ENCODE measurements around the gene SAMM50.

The SAMM50 gene

GRCh38 chr22:43946384-43946667 is 8.9 kb upstream of the SAMM50 start:
- DNase-seq: no peak

DNA sequence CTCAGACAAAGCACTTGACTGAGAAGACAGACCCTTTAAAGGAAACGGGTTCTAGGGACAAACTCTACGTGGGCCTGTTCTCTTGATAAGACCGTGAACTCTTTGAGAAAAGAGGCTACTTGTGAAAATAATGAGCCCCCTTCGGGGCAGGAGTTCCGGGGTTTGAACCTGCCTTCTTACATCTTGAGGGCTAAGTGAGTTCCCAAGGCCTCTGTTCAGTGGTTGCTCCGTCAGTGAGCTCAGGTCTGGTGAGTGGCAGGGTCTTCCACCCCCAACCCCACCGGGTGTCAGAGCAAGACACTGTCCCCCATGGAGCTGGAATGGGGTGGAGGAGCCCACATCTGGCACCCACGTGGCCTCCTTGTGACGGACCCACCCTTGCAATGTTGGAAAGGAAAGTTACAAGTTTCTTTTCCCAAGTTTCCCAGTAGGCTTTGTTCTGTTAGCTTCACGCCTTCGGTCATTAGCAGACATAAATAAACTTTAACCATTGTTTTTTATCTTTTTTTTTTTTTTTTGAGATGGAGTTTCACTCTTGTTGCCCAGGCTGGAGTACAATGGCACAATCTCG is 6.3 kb upstream of the SAMM50 start:
- DNase-seq: no peak

DNA sequence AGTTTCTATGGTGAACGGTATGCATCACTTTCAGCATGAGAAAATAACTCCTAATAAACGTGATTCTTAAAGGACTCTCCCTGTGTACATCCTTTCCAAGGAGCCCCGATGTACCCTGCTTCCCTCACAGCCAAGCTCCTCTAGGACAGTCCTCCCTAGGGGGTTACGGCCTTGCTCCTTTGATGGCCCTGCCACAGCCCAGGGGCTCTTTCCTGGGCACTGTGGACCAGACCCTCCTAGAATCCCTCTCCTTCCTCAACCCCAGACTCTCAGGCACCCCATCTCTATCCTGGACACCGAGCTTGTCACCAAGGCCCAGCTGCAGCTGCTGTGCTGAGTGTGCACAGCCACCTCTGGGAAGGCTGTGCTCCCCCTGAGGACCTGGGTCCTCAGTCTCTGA is 3.9 kb upstream of the SAMM50 start:
- no peak for DNase-seq

DNA sequence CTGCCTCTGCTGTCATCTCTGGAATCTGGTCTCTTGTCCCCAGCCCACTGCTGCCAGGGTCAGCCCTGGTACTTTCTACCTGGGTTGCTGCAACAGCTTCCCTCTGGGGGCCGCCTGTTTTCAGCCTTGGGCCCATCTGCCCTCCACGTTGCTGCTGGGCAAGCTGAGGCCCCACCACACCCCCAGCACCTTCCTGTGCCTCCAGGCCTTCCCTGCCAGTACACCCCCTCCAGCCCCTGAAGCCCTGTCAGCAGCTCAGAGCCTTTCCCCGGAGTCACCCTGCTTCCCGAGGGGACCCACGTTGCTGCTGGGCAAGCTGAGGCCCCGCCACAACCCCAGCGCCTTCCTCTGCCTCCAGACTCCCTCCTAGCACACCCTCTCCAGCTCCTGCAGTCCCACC is 3.3 kb upstream of the SAMM50 start:
- no peak for DNase-seq

DNA sequence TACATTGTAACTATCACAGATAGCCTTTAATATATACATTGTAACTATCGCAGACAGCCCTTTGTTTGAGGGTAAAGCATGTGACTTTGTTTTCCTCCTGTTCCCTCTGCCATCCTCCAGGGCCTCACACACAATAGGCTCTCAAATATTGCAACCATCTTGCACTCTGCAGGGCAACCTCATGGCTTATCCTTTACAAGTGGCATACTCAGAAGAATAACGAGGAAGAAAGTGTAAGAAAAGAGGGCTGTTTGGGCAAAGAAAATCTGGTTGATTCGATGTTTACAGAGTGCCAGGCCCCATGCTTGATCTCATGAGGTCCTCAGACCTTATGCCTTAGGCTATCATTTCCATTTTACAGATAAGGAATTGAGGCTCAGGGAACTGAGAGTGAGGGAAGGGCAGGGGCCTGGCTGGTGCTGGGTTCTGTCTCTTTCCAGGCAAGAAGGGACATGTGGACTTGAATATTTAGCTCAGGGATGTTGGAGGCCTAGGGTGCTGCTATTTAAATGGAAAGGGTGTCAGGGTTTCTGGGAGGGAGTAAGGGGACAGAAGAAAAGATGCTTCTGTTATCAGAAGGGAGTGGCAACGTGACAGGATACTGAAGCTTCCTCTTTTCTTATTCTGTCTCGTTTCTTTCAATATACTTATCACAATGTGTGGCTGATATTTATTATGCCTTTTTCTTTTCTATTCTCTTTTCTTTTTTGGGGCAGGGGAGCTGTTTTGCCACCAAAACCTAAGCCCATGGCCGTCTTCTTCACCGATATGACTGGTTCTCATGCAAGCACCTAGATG is 1.1 kb upstream of the SAMM50 start:
- DNase-seq: no peak

GRCh38 chr22:43955883-43956782 is 891 bp downstream of the SAMM50 start:
- no peak for DNase-seq

- DNase-seq: no peak
Observed at GRCh38 chr22:43956805-43957463, 1.7 kb downstream of the SAMM50 start.

GRCh38 chr22:43957871-43958270 is 2.6 kb downstream of the SAMM50 start:
- no peak for DNase-seq

DNA sequence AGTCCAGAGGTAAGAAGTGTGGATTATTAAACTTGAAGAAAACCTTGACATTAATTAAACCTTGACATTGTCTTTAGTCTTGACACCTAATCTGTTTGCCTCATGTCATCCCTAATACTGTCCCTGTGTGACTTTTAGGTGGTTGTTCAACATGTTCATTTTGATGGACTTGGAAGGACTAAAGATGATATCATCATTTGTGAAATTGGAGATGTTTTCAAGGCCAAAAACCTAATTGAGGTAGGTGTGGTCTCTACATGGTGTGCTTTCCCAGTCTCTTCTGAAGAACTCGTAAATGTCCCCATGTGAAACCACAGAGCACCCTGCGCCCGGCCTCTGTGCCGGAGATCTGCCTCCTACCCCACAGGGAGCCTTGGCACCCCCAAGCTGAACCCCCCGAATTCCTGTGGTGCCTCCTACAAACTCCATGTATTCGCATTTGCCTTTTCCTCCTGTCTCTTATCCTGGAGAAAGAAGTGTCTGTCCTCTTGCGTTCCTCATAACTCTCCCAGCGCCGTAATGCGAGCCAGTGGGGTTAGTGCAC is 9.1 kb downstream of the SAMM50 start:
- DNase-seq: no peak

- no peak for DNase-seq
Observed at GRCh38 chr22:43967069-43967468, 11.8 kb downstream of the SAMM50 start.

DNA sequence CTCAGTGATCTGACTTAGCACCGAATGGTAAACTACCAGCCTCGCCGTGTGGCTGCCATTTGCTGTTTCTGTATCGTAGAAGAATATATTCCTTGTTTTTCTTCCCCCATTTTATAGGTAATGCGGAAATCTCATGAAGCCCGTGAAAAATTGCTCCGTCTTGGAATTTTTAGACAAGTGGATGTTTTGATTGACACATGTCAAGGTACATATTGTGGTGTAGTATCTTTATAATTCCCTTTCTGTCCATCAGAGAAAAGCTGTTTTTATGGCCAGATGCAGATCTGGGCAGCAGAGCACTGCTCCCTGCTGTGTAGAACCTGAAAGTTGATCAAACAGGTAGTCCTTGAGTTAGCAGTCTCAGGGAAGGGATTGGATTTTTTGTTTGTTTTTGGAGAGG is 13.4 kb downstream of the SAMM50 start:
- DNase-seq: no peak

DNA sequence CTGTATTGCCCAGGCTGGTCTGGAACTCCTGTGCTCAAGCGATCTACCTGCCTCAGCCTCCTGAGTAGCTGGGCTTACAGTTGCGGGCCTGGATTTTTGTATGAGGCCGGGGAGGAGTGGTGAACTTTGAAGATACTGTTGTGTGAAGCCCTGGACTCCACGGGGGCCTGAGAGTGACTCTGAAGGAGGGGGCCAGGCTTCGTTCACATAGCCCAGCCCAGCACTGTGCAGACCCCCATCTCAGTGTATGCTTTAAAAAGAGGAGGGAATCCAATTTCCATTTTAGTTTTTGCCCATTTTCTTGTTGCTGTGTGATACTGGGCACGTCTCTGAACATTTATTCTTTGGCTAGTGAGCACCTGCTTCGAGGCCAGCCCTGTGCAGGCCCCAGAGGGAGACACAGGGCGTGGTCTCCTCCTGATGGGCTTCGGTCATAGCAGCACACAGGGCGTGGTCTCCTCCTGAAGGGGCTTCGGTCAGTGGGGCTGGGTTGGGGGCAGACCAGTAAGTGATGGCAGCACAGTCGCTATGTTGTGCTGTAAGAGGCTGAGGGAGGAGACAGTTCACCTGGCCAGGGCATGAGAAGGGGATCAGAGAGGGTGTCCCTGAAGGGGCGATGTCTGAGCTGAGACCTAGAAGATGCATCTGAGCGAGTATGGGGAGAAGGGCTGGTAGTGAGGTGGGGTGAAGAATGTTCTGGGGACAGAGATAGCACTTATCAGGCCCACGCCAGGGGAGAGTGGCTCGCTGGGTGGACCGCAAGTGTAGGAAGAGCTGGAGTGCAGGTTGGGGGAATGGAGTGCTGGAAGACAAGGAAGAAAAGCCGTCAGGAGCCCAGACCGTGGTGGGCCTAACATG is 14.0 kb downstream of the SAMM50 start:
- no peak for DNase-seq

- DNase-seq: no peak
Observed at GRCh38 chr22:43969989-43970755, 14.9 kb downstream of the SAMM50 start.

DNA sequence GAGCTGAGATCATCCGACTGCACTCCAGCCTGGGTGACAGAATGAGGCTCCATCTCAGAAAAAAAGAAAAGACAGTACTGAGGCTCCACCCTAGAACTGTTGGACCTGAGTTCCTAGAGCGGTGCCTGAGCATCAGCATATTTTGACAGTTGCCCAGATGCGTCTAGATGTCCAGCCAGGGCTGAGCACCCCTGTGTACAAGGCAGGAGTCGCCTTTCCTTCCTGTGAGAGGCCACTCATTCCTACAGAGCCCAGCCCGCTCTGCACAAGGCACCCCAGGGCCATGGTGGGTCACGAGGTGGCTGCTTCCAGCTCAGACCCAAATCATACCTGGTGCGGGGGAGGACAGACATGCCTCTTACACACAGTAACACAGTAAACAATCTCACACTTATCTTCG is 15.9 kb downstream of the SAMM50 start:
- DNase-seq: no peak

GRCh38 chr22:43972931-43973462 is 17.8 kb downstream of the SAMM50 start:
- no peak for DNase-seq

- DNase-seq: no peak
Observed at GRCh38 chr22:43974028-43974545, 18.8 kb downstream of the SAMM50 start.

DNA sequence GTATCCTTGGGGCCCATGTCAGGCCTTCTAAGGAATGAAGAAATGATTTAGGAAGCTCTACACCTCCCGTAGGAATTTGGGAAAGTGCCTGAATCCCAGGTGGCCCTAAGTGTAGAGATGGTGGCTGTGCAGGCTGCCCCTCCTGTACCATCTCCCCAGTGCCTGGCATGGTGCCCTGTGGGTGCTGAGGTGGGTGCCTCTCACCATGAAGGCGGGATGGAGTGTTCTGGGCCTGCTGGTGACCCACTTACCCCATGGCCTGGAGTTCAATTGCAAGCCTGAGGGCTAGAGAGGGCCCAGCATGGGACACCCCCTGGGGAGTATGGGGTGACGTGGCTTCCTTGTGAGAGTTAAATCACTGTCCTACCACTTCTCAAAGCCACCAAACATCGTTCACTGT is 19.8 kb downstream of the SAMM50 start:
- no peak for DNase-seq

- no peak for DNase-seq
Observed at GRCh38 chr22:43976861-43977795, 21.9 kb downstream of the SAMM50 start.

GRCh38 chr22:43978558-43978957 is 23.3 kb downstream of the SAMM50 start:
- DNase-seq: no peak

DNA sequence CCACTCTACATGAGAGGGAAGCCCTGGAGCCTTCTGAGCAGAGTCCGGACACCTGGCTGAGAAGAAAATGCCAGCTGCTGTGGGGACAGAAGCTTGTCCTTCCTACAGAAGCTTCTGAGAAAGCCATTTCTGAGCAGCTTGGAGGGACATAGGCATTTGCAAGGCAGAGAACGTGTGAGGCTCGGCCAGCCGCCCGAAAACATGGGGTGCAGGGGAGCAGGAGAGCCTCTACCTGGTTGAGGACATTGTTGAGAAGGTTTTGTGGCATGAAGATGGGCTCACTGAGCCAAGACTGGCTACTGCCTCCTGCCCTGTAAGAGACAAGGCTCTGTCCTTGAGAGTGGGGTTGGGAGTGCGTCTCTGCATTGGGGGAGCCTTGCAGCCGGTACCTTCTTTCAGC is 25.3 kb downstream of the SAMM50 start:
- no peak for DNase-seq

All from NCI-H1417 treated with DMSO at 0.1 percent for 48 hours (cell line).